HG03280 (cell line): Measurements from ENCODE around the gene EIF4A2.
"Not testable (repeated sequence)": the region's sequence is repeated elsewhere in the genome, so short reads cannot be mapped to it uniquely, and the experiment has no call there.

ENCODE experiments used
- ATAC-seq: cut with Tn5 transposase; IDR thresholded peaks from one replicate; pipeline ENCODE4 v1.9.1; 2021; ENCODE audit warnings: mild to moderate bottlenecking, moderate library complexity; ENCODE audit not compliant: unreplicated experiment

Gene EIF4A2

DNA sequence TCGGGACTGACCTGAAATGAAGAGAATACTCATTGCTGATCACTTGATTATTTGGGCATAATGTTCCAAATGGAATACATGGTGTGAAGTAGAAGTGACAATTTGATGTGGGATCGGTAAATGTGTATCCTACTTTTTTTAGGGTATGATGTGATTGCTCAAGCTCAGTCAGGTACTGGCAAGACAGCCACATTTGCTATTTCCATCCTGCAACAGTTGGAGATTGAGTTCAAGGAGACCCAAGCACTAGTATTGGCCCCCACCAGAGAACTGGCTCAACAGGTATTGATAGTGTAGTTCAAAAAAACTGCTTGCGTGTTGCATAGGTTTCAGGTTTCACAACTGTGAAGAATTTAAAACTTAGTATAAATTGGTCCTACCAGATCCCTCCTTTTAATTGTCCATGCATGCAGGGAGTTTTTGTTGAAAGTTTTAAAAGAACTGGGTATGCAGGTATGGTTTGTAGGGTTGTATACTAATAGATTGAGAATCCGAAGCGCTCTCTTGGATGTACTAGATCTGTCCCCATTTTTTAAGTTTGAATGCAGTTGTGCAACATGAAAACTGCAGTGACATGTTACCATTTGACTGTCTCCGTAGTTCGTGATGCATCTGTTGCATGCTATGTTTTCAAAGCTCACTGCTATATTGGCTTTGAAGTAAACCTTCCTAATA, 1.6 kb downstream of the EIF4A2 start:
- ATAC-seq: no peak

DNA sequence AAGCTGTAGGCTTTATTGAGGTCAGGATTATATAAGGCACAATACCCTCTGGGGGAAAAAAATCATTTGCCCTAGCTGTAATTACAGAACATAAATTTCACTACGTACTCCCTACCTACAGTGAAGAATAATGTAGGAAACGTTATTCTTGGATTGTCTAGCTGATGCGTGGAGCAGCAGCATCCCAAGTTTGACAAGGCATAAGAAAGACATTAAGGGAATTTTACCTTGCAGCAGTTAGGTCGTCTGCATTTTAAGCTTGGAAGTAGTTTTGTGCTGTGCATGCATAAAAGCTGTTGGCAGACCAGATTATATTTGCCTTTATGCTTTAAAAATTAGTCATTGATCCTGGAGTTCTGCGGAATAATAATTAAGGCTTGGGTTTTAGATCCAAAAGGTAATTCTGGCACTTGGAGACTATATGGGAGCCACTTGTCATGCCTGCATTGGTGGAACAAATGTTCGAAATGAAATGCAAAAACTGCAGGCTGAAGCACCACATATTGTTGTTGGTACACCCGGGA, 2.2 kb downstream of the EIF4A2 start:
- no peak for ATAC-seq

DNA sequence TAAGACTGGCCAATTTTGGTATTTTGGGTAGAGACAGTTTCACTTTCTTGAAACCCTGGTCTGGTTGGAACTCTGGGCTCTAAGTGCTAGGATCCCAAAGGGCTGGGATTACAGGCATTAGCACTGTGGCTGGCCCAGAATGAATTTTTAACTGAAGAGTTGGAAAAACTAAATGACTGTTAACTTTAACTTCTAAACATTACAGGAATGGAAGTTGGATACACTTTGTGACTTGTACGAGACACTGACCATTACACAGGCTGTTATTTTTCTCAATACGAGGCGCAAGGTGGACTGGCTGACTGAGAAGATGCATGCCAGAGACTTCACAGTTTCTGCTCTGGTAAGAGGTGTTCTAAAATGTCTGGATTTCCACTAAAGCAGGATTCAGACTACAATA, 3.5 kb downstream of the EIF4A2 start:
- ATAC-seq: no peak

DNA sequence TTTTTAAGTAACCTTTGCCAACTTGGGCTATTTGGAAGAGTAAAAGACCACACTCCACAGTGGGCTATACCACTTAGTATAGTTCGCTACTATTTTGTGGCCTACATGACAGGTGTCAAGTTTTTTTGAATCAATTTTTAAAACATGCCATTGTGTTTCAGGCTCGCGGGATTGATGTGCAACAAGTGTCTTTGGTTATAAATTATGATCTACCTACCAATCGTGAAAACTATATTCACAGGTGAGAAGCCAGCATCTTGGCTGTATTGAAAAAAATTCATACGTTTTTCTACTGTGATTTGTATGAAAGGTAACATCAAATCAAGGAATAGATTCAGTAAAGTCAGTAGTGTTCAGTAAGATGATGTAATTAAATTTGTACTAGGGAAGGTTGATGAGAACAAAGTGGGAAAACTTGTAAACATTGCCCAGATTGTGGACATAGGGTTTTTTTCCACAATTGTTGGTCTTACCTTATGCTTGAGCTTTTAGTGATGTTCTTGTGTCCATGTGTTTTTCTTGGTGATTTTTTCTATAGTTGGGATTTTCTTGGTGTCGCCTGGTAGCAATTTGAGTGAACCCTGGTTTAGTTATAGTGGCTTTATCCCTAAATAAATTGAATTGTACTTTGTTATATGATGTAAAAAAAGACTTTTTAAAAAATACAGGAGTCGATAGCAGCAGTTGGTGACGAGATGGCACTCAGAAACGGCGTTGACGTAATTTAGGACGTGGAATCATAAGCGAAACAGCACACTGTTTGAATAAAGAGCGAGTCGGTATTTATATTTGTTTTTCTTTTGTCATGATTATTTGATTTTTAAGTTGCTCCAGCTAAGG, 4.5 kb downstream of the EIF4A2 start:
- no peak for ATAC-seq

DNA sequence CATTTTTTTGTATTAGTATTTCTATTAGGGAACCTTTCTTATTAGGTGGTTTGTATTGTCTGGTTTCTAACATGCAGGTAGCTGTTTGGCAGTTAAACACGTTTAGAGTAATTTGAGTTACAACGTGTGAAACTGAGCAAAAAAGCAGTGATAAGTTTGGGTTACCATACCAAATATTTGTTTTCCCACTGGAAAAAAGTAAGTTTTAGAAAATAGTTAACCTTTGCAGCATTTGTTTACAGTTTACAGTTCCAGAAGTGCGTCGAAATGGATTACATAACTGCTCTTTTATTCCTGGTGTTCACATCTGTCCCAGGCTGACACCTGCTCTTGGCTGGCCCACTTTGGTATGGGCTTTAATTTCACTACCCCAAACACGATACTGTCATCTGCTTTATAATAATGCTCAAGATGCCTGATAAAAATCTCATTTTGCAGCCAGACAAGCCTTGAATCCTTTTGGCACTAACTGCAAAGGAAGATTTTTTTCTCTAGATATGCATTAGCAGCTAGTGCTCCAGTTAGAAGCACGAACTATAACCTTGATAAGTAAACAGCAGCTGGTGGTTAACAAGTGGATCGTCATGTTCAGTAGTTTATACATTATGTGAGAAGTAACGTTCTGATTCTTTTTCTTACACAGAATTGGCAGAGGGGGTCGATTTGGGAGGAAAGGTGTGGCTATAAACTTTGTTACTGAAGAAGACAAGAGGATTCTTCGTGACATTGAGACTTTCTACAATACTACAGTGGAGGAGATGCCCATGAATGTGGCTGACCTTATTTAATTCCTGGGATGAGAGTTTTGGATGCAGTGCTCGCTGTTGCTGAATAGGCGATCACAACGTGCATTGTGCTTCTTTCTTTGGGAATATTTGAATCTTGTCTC, 5.3 kb downstream of the EIF4A2 start:
- no peak for ATAC-seq

DNA sequence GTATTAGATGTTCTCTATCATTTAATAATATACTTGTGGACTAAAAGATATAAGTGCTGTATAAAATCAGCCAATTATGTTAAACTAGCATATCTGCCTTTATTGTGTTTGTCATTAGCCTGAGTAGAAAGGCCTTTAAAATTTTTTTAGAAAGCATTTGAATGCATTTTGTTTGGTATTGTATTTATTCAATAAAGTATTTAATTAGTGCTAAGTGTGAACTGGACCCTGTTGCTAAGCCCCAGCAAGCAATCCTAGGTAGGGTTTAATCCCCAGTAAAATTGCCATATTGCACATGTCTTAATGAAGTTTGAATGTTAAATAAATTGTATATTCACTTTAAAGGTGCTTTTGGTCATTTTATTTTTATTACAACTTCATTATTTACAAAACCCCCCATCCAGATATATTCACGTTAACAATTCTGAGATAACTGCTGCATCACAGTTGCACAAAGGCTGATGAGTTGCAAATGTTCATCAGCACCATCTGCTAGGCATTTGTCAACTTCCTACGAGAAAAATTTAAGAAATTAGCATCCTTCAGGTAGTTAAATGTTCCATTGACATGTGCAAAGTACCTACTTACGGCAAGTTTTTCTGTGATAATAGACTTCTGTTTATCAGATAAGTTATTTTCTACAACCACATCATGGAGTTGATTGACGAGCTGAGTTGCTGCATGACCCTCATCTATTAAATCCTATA, 6.3 kb downstream of the EIF4A2 start:
- ATAC-seq: no peak

DNA sequence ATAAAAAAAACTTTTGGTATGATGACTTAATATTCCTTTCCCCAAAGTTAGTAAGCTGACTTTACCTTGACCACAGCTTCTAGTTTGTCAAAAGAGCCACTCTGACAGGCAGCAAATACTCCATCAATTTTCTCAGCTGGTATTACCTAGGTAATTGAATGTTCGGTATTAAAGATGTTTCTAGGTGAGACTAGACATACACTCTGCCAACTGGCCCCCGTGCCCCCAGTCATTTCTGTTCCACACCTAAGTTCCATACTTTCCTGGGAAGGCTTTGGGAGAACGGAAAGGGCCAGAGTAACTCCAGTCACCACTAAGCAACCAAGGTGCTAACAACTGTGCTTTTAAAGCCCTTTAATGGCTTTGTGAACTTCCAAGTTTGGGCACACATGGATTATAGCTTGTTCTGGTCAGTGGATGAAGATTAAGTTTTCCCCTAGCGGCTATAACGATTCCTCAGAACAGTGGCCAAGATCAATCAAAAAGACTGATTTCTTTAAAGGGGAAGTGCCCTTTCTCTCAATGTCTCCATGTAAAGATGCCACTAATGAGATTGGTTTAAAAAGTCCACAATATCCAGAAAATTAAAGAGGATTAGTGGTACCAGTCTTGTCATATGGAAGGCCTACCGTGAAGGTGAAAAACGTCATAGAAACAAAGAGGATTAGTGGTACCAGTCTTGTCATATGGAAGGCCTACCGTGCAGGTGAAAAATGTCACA, 7.0 kb downstream of the EIF4A2 start:
- ATAC-seq: no peak

DNA sequence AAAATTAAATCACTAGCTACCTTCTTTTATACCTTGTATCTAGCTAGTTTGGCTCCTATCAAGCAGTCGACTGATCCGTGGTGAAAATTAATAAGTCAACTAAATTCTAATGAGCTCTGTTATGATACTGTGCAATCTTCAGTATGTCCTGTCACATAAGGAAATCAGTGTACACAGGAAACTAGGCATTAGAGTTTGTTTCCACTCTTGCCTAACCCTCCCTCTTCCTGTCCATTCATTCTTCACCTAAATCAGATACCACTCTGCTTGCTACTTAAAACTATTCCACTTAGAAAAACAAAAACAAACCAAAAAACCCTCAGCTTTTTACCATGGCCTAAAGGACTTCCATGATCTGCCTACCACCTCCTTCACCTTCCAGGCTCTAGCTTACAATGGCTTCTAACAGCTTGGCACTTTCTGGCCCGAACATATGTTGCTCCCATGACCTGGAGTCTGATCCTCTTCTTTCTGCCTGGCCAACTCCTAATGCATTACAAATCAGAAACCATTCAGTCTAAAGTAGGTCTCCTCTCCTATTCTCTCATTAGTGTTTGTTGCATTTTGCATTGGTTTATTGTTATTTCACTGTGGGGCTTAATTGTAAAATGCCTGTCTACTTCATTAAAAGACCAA, 15.0 kb downstream of the EIF4A2 start:
- ATAC-seq: no peak

DNA sequence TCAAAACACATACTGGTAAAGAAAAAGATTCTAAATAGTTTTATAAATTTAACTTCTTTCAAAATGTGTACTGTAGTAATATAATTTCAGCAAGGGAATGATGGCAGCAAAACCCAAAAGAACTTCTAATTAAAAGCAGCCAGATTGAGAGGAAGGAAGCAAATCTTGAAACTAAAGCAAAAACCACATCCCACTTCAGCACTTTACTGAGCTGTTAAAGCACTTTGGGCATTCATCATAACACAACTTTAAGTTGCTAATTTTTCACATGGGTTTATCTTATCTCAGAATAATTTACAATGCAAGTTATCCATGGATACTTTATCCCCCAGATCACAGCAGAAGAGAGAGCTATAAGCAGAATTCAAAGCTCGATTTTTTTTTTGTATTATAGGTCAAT, 16.9 kb downstream of the EIF4A2 start:
- no peak for ATAC-seq

DNA sequence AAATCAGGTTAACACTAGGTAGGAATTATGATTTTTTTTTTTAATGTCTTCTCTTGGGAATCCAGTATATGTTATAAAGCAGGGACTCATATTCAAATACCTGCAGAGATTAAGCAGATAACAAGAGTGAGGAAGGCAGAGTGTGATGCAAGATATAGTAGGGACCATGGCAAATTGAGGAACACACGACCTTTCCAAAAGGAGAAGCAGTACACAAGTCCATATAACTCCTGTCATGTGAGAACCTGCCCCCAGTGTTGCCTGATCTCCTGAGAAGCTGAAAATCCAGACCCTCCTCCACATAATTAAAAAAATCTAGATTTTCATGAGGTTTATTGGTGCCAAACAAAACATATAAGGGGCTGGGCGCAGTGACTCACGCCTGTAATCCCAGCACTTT, 19.3 kb downstream of the EIF4A2 start:
- no peak for ATAC-seq

DNA sequence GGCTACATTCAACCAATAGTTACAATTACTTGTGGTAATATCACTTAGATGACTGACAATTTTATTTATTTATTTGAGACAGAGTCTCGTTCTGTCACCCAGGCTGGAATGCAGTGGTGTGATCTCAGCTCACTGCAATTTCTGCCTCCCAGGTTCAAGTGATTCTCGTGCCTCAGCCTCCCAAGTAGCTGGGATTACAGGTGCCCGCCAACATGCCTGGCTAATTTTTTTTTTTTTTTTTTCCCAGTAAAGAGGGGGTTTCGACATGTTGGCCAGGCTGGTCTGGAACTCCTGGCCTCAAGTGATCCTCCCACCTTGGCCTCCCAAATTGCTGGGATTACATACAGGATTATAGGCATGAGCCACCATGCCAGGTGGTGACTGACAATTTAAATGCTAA, 20.1 kb downstream of the EIF4A2 start:
- ATAC-seq: not testable (repeated sequence)

DNA sequence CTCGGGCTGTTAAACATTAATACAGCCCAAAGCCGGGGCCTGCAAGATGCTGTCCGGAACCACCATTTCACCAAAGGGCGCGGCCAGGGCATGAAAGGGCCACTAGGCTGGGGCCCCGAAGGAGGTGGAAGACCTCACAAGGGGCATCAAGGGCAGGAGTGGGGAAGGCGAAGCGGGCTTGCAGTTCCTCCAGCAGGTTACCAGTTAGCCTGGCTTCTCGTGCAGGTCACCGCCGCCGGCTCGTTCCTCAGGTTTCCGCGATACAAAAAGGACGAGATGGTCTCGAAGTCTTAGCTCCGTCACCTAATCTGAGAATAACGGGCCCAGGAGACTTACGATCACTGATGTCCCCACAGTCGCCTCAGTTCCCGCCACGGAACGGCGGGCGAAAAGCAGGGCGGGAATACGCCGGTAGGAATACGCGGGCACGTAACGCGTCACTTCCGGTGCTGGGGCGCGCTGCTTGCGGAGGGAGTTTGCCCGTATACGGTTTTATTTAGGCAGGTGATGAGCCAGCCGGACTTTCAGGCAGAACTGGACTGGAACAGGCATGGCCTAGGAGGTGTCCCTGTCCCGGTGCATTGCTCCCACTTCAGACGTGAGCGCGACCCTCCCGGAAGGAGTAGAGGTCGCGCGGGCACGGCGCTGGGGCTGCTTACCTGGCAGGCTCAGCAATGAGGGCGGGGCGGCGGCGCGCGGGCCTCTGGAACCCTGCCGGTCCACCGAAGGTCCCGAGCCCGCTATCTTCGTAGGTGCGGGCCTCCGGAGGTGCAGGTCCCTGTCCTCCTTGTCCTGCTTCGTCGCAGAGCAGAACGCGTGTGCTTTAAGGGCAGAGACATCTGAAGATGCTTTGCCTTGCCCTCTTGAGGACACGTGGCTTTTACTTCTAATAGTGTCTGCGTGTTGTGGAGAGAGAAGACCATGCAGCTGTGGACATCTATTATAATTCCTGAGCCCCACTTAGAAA, 23.0 kb downstream of the EIF4A2 start, which contains the start of gene RFC4:
TSS of gene RFC4 (minus strand) at position 394 of the 967 bp plus-strand sequence. CDS start 1,769 bp downstream, outside the sequence.
- peak; percentile 89 for ATAC-seq

DNA sequence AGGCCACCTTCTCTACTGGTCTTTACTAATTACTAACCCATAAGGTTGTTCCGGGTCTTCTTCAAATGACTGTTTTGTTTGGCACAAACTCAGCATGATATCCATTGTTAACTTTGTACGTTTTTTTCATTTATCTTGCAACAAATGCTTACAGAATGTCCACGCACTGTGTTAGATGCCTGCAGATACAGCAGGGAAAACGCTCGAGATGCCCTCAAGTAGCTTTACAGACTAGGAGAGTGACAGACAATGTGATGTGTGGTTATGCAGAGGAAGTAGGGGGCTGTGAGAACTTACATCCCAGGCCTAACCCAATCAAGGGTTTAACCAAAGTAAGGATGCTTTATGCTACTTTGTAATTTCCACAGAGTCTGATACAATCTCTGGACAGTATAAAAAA, 23.9 kb downstream of the EIF4A2 start:
- ATAC-seq: no peak

DNA sequence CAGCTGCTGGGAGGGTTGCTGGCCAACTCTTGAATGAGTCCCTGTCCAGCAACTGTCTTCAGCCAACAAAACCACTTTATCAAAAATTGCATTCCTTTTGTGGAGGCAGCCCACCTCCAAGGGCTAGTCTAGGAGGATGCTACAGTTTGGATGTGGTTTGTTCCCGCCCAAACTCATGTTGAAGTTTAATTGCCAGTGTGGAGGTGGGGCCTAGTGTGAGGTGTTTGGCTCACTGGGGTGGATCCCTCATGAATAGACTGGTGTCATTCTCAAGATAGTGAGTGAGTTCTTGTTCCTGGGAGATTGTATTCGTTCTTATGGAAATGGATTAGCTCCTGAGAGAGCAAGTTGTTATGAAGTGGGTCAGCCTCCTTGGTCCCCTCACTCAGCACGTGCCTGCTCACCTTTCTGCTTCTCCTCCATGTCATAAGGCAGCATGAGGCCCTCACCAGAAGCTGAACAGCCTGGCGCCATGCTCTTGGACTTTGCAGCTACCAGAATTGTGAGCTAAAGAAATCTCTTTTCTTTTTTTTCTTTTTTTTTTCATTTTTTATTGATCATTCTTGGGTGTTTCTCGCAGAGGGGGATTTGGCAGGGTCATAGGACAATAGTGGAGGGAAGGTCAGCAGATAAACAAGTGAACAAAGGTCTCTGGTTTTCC, 27.1 kb downstream of the EIF4A2 start:
- no peak for ATAC-seq

DNA sequence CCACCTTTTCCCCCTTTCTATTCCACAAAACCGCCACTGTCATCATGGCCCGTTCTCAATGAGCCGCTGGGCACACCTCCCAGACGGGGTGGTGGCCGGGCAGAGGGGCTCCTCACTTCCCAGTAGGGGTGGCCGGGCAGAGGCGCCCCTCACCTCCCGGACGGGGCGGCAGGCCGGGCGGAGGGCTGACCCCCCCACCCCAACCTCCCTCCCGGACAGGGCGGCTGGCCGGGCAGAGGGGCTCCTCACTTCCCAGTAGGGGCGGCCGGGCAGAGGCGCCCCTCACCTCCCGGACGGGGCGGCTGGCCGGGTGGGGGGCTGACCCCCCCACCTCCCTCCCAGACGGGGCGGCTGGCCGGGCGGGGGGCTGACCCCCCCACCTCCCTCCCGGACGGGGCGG, 27.9 kb downstream of the EIF4A2 start:
- ATAC-seq: not testable (repeated sequence)

DNA sequence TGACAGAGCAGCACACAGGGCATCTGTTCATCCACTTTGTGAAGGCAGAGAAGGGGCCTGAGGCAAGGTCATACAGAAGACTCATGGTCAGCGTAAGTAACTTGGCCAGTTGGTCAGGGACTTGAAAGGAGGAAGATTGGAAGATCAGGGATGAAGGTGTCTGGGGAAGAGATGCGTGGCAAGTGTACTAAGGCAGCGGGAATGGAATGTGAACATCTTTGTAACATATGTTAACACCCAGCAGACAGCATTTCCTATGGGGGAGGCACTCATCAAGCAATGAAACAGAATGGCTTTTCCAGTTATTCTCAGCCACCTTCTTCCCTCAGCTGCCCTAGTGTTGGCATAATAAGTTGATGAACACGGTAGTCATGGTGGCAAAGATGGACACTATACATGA, 30.7 kb downstream of the EIF4A2 start:
- no peak for ATAC-seq

DNA sequence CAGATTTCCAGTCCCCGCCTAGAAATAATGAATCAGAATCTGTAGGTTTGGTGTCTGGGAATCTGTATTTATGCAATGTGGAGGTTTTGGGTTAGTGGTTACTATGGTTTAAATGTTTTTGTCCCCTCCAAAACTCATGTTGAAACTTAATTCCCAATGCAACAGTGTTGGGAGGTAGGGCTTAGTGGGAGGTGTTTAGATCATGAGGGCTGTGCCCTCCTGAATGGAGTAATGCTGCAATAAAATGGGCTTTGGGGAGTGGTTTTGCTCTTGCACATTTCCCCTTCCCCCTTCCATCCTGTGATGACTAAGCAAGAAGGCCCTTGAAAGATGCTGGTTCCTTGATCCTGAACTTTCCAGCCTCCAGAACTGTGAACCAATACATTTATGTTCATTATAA, 32.1 kb downstream of the EIF4A2 start:
- no peak for ATAC-seq

DNA sequence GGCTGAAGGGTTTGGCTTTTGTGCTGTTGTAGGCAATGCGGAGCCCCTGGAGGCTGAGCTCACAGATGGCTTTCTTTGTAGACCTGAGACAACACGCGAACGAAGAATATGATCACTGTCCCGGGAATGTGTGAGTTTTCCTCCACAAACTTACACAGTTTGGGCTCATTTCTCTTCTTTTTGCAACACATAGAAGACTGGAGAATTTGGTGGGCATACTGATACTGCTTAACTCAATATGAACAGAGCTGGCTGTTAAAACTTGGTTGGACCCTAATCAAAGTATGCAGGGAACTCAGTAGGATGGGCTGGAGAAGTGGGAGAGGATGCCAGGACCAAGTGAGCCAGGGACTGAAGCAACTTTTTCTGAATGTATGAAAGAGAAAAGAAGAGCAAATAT, 35.1 kb downstream of the EIF4A2 start:
- ATAC-seq: no peak
